Keratinocyte (primary cell): ENCODE measurements around the gene HS6ST3. TPM values are rescaled to one million over a fixed set of nuclear protein-coding genes. Genes with fewer than 3 reads are reported as not detected.
A peak's percentile ranks its signal among the peaks of the same experiment; 100 is the strongest.

Experiments used
- DNase-seq: peaks from one replicate; pipeline ENCODE4 v3.0.0-alpha.2; 2011; ENCODE audit warnings: low read depth, missing footprints, low spot score
- FAIRE-seq: peaks from 2 replicates; lab custom pipeline; 2011; peaks lifted over from hg19 to GRCh38; lab: Jason Lieb, UNC
- H2AFZ ChIP-seq: 2 replicates; pipeline ENCODE4 v1.6.0; 2012; ENCODE audit warnings: low read length, control low read depth, inconsistent platforms; ENCODE audit not compliant: control insufficient read depth
- H3K27ac ChIP-seq: 2 replicates; pipeline ENCODE4 v1.5.1; 2011; ENCODE audit warnings: low read length; ENCODE audit not compliant: control insufficient read depth, insufficient read depth
- H3K27me3 ChIP-seq: 3 replicates; pipeline ENCODE4 v1.6.0; 2011; ENCODE audit warnings: low read length; ENCODE audit not compliant: control insufficient read depth, insufficient read depth; ENCODE audit errors: extremely low read depth
- H3K36me3 ChIP-seq, 2 experiments: 2 replicates in 1 of 2; 3 replicates in 1 of 2; pipeline ENCODE4 v1.5.1; 2011; ENCODE audit warnings: low read length in 2 of 2, mild to moderate bottlenecking in 1 of 2; ENCODE audit not compliant: control insufficient read depth in 2 of 2, insufficient read depth in 2 of 2; ENCODE audit errors: extremely low read depth in 1 of 2
- H3K4me1 ChIP-seq: 3 replicates; pipeline ENCODE4 v1.5.1; 2011; ENCODE audit warnings: low read length; ENCODE audit not compliant: control insufficient read depth, insufficient read depth; ENCODE audit errors: extremely low read depth
- H3K4me2 ChIP-seq: 3 replicates; pipeline ENCODE4 v1.6.0; 2011; ENCODE audit warnings: low read depth, low read length; ENCODE audit not compliant: control insufficient read depth, insufficient read depth; ENCODE audit errors: extremely low read depth
- H3K4me3 ChIP-seq, 3 experiments: fragments of 200-600 bp in 1 of 3; sonication (generic) in 1 of 3; 2 replicates in 2 of 3; 3 replicates in 1 of 3; pipeline ENCODE4 v1.5.1; 2011 to 2016; ENCODE audit warnings: low read length in 3 of 3, mild to moderate bottlenecking in 3 of 3, control low read depth in 2 of 3, inconsistent platforms in 1 of 3, low read depth in 1 of 3, mixed read lengths in 1 of 3, mixed run types in 1 of 3, moderate library complexity in 1 of 3; ENCODE audit not compliant: control insufficient read depth in 2 of 3, insufficient read depth in 2 of 3; ENCODE audit errors: extremely low read depth in 1 of 3
- H3K79me2 ChIP-seq: 2 replicates; pipeline ENCODE4 v1.6.0; 2012; ENCODE audit warnings: low read length; ENCODE audit not compliant: control insufficient read depth, insufficient read depth
- H3K9ac ChIP-seq: 3 replicates; pipeline ENCODE4 v1.6.0; 2011; ENCODE audit warnings: low read length; ENCODE audit not compliant: control insufficient read depth, insufficient read depth; ENCODE audit errors: extremely low read depth
- H3K9me1 ChIP-seq: 3 replicates; pipeline ENCODE4 v1.6.0; 2011; ENCODE audit warnings: low read length; ENCODE audit not compliant: control insufficient read depth, insufficient read depth; ENCODE audit errors: extremely low read depth
- H3K9me3 ChIP-seq: 2 replicates; pipeline ENCODE4 v1.5.1; 2012; ENCODE audit warnings: low read depth, low read length; ENCODE audit not compliant: control insufficient read depth
- H4K20me1 ChIP-seq: 3 replicates; pipeline ENCODE4 v1.6.0; 2011; ENCODE audit warnings: low read length; ENCODE audit not compliant: control insufficient read depth, insufficient read depth; ENCODE audit errors: extremely low read depth
- CTCF ChIP-seq, 3 experiments: IDR thresholded peaks in 1 of 3; conservative IDR thresholded peaks in 1 of 3; optimal IDR thresholded peaks in 1 of 3; 2 replicates in 2 of 3; 3 replicates in 1 of 3; pipeline versions ENCODE3 to v1.5.1; 2011; ENCODE audit warnings: low read length in 3 of 3, mild to moderate bottlenecking in 3 of 3, moderate library complexity in 2 of 3, control low read depth in 1 of 3, inconsistent platforms in 1 of 3; ENCODE audit not compliant: insufficient read depth in 2 of 3; ENCODE audit errors: extremely low read depth in 1 of 3
- EZH2 ChIP-seq: IDR thresholded peaks from one replicate; pipeline ENCODE4 v1.6.1; 2012; ENCODE audit warnings: inconsistent platforms, mild to moderate bottlenecking, low read length, moderate library complexity
- dilution Hi-C: fragments of 300-500 bp; cut with MboI; formaldehyde crosslinking; loops from one replicate; pipeline ENCODE4 v1.7.0; 2020; ENCODE audit warnings: low sequenced_read_pairs; ENCODE audit not compliant: extremely low pct_ligation_motif_present
- polyA plus RNA-seq, 5 experiments: library from polyadenylated mRNA; depleted of rRNA in 3 of 5; stranded (reverse) in 3 of 5; stranded (forward) in 1 of 5; unstranded in 1 of 5; fragments of >200 nt; gene quantifications; 1 replicate in 1 of 5; 2 replicates in 3 of 5; 3 replicates in 1 of 5; pipeline versions ENCODE4 v1.2.1 to v1.2.3, GENCODE V29; 2011 to 2012; ENCODE audit warnings: missing spikeins in 2 of 5, low read depth in 1 of 5, low replicate concordance in 1 of 5

The HS6ST3 gene
- polyA plus RNA-seq, 1 donor (not counting 4 experiments of a cell fraction or from before 2014, with no cell fraction given), result 0.03 TPM

GRCh38 chr13:96075953-96076543, 13.9 kb upstream of the HS6ST3 start:
- no peak overlapping the region for H3K4me2 ChIP-seq
- dilution Hi-C loops, result no loop called here
- H3K9me3 ChIP-seq, result no peaks in the 10 kb centered on the region
- no peaks in the 10 kb centered on the region for H3K36me3 ChIP-seq
- no peak overlapping the region for H2AFZ ChIP-seq
- no peak overlapping the region for H3K9ac ChIP-seq
- peak in 2 of 3 experiments; percentile 44 to 52 for TF ChIP-seq CTCF (optimal IDR thresholded peaks at IDR 0.05 in 1 of 3, IDR thresholded peaks at IDR 0.05 in 1 of 3, conservative IDR thresholded peaks at IDR 0.05 in 1 of 3; ENCODE audit: extremely low read depth in 1 of 3, insufficient read depth in 2 of 3, low read length in 3 of 3)
- no peak for TF ChIP-seq EZH2
- DNase-seq (no peak), FAIRE-seq (no peak)
- H3K27me3 ChIP-seq, result peaks cover 14% of the 10 kb centered on the region
- H3K79me2 ChIP-seq, result no peaks in the 10 kb centered on the region
- H3K9me1 ChIP-seq, result no peaks in the 10 kb centered on the region
- H3K4me1 ChIP-seq, result no peaks in the 10 kb centered on the region
- no peak overlapping the region for H3K4me3 ChIP-seq
- no peaks in the 10 kb centered on the region for H4K20me1 ChIP-seq
- H3K27ac ChIP-seq, result no peak overlapping the region

- no peaks in the 10 kb centered on the region for H3K9me1 ChIP-seq
- H3K9ac ChIP-seq, result no peak overlapping the region
- no peak overlapping the region for H3K27ac ChIP-seq
- H3K4me3 ChIP-seq, result no peak overlapping the region
- TF ChIP-seq EZH2 (no peak), CTCF (optimal IDR thresholded peaks at IDR 0.05 in 1 of 3, IDR thresholded peaks at IDR 0.05 in 1 of 3, conservative IDR thresholded peaks at IDR 0.05 in 1 of 3; ENCODE audit: extremely low read depth in 1 of 3, insufficient read depth in 2 of 3, low read length in 3 of 3) (no peak)
- no peak overlapping the region for H2AFZ ChIP-seq
- no peak overlapping the region for H3K4me2 ChIP-seq
- dilution Hi-C loops, result no loop called here
- no peaks in the 10 kb centered on the region for H3K79me2 ChIP-seq
- H3K36me3 ChIP-seq, result no peaks in the 10 kb centered on the region
- H3K27me3 ChIP-seq, result no peaks in the 10 kb centered on the region
- H3K4me1 ChIP-seq, result no peaks in the 10 kb centered on the region
- H3K9me3 ChIP-seq, result no peaks in the 10 kb centered on the region
- no peaks in the 10 kb centered on the region for H4K20me1 ChIP-seq
- DNase-seq, result no peak
- FAIRE-seq, result no peak
Measured at GRCh38 chr13:96080676-96081075, 9.2 kb upstream of the HS6ST3 start.
